HG02763 (cell line): ENCODE data around the gene ZNF324B.
"Not testable (repeated sequence)": the region's sequence is repeated elsewhere in the genome, so short reads cannot be mapped to it uniquely, and the experiment has no call there.

Experiments used
- ATAC-seq: cut with Tn5 transposase; IDR thresholded peaks from one replicate; pipeline ENCODE4 v1.9.1; 2021; ENCODE audit warnings: mild to moderate bottlenecking, moderate library complexity; ENCODE audit not compliant: unreplicated experiment

The ZNF324B gene

GRCh38 chr19:58451358-58452101 lies at the start of gene ZNF324B:
Gene ZNF324B (plus strand): TSS chr19:58451622. CDS start chr19:58453702, 2,080 bp downstream.
- peak; percentile 97 for ATAC-seq

GRCh38 chr19:58401840-58402421 lies 49.5 kb upstream of the ZNF324B start:
- ATAC-seq: no peak

- ATAC-seq: not testable (repeated sequence)
Observed at GRCh38 chr19:58403920-58404478, 47.4 kb upstream of the ZNF324B start.

DNA sequence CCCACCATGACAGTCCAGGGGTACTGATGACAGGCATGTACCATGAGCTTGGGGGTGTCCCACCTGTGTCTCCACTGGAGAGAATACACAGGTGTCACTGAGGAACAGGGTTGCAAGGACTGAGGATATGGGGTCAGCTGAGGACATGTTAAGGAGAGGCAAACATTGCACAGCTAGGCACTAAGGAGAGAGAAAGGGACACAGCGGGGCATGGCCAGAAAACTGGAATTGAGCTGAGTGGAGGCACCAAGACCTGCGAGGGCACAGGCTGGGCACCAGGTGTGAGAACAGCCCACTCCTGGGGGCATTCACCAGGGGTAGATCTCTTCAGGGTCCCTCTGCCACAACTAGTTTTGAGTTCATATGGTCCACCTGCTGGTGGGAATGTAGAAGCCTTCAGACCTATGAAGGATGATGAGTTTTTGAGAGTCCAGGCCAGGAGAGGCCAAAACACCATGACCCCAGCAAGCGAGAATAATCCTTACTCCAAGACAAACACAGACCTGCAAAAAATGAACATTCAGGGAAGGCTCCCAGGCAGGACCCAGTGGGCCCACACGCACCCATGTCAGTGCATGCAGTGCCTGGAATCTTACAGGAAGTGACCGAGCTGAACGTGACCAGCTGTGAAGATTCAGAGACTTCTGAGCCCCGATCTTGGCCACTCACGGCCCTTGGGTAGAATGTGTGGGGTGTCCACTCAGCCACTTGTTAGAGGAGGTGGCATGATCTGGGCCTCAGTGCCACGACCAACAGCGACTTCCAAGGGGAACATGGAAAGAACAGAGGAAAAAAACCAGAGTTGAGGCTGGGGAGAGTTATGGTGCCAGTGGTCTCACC lies 44.4 kb upstream of the ZNF324B start:
- ATAC-seq: no peak

DNA sequence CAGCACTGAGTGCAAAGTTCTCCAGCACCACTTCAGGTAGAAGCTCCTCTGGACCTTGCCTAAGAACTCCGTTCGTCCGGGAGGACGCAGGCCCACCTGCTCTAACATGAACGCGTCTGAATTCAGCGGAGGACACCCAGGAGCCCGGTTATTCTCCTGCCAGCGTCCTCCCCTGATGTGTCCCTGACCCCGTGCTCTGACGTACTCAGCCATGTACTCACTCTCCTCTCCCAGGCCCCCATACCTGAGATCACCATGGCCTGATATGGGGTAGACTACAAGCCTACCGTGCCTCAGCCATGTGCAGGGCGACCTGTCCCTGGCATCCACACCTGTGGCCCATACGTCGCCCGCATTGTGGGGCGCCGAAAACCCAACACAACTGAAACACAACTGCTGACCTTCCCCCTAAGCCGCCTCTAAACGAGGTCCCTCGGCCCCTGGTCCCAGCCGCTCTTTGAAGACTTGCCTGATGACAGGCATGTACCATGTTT lies 43.7 kb upstream of the ZNF324B start:
- ATAC-seq: no peak

- peak; percentile 94 for ATAC-seq
Observed at GRCh38 chr19:58408152-58409009, 43.0 kb upstream of the ZNF324B start, which contains the start of gene ZNF584. Gene ZNF584 (plus strand): TSS chr19:58408649. CDS start chr19:58409148, 499 bp downstream.

DNA sequence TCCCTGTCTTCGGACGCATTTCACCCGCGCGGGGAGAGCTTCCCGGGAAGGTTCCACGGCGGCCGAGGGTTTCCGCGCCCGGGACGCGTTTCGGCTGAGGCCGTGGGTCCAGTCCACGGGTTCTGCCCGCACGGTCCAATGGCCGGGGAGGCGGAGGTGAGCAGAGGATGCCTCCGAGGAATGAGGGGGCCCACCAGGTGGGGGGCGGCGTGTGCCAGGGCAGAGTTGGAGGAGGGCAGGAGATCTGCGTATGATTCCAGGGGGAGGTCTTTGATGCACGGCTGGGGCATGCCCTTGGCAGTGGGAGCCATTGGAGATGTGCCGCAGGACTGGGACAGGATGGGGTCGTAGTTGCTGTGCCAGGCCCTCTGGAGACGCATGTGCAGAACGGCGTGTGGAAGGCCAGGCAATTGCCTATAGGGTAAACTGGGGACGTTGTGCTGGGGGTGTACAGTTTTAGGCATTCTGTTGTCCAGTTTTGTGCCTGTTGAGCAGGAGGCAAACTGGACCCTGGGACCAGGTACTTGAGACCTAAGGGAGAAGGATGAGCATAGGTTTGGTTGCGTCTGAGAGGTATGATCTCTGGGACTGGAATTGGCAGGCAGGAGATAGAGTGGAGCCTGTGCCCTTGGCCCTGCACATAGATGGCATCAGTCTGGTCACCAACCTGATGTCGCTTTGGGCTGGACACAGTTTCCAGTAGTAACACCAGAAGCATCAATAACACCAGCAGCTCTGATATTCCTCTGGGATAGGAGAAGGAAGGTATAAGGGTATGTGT lies 42.2 kb upstream of the ZNF324B start:
- ATAC-seq: peak; percentile 10

DNA sequence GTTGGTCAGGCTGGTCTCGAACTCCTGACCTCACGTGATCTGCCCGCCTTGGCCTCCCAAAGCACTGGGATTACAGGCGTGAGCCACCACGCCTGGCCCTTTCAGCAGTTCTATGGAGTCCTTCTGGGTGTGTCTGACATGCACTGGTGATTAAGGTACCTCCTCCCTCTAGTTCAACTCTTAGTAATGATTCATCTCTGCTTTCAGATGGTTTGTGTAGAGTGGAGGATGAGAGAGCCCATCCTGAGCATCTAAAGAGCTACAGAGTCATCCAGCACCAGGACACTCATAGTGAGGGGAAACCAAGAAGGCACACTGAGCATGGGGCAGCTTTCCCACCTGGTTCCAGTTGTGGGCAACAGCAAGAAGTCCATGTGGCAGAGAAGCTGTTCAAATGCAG lies 34.8 kb upstream of the ZNF324B start:
- no peak for ATAC-seq

DNA sequence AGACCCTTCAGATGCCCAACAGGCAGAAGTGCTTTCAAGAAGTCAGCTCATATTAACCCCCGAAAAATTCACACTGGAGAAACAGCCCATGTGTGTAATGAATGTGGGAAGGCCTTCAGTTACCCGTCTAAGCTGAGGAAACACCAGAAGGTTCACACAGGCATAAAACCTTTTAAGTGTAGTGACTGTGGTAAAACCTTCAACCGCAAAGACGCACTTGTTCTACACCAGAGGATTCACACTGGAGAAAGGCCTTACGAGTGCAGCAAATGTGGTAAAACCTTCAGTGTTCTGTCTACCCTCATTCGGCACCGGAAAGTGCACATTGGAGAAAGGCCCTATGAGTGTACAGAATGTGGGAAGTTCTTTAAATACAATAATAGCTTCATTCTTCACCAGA lies 34.4 kb upstream of the ZNF324B start:
- ATAC-seq: no peak

DNA sequence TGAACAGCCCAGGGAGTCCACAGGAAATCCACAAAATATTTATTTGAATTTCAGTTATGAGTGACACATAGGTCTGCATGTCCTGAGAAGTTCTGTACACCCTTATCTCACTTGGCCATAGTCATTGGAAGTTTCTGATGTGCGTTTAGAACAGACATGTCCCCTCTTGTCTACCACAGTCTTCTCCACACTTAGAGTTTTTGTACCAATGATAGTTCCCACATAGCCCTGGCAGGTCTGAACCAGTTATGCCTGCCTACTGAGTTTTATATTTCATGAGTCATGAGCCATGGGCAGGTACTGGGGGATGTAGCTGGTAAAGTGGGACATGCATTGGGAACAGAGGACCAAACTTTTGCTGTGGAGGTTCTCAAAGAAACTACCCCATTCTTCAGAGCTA lies 22.8 kb upstream of the ZNF324B start:
- no peak for ATAC-seq

DNA sequence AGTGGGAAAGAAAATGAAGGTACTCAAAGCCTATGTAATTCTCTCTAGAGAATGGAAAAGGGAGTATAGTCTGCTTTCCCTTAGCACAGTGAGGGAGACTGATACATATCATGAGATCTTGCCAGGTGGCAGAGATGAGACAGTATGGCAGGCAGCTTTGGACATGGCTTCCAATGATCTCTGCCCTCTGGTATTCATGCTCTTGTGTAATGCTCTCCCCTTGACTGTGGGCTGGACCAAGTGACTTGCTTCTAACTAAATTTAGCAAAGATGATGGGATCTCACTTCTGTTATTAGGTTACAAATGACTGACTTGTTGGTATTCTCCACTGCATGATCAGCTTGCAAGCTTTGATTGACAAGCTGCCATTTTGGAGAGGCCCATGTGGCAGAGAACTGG lies 21.7 kb upstream of the ZNF324B start:
- ATAC-seq: no peak

DNA sequence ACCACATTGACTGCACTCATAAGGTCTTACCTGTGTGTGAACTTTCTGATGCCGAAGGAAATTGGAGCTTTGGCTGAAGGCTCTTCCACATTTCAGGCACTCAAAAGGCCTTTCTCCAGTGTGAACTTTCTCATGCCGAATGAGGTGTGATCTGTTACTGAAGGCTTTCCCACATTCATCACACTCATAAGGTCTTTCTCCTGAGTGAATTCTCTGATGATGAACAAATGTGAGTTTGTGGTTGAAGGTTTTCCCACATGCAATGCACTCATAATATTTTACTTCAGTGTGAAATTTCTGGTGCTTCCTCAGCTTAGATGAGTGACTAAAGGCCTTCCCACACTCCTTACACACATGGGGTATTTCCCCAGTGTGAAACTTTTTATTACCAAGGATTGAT lies 17.2 kb upstream of the ZNF324B start:
- no peak for ATAC-seq

GRCh38 chr19:58439576-58440554 lies 11.6 kb upstream of the ZNF324B start, which contains the start of gene ZNF132:
Gene ZNF132 (minus strand): TSS chr19:58440153. CDS start chr19:58439821, 332 bp downstream.
- ATAC-seq: peak; percentile 96

DNA sequence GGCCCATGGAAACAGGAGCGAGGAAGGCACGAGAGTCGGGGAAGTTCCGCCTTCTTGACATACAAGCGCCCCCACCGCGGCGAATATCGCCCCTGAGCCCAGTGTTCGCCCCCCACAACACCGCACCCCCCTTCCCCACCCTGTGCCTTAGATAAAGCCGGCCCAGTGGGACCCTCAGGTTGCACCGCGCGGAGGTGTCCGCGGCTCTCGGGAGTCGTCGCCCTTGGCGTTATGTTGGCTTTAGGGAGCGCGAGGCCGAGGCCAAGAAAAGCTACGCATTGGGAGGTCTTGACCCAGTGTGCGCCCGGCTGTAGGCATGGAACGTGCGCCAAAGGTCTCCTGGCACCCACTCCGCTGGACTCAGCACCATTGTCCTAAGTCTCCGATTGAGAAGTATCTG lies 10.9 kb upstream of the ZNF324B start:
- ATAC-seq: no peak

GRCh38 chr19:58442986-58443385 lies 8.4 kb upstream of the ZNF324B start:
- not testable (repeated sequence) for ATAC-seq

DNA sequence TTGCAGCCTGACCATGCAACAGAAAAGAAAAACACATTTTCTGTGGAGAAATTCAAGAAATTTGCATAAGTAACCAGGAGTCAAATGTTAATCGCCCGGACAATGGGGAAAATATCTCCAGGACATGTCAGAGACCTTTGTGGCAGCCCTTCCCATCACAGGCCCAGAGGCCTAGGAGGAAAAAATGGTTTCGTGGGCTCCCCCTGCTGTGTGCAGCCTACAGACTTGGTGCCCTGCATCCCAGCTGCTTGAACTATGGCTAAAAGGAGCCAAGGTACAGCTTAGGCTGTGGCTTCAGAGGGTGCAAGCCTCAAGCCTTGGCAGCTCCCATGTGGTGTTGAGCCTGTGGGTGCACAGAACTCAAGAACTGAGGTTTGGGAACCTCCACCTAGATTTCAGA lies 2.6 kb upstream of the ZNF324B start:
- ATAC-seq: not testable (repeated sequence)

- ATAC-seq: not testable (repeated sequence)
Observed at GRCh38 chr19:58449980-58450379, 1.4 kb upstream of the ZNF324B start.

GRCh38 chr19:58450856-58451357 lies 515 bp upstream of the ZNF324B start:
- ATAC-seq: peak; percentile 11
